HUES64 (cell line): ENCODE data around the gene LEMD2.

Experiments
- H3K27ac ChIP-seq: 2 replicates; pipeline ENCODE4 v1.7.0; 2013; ENCODE audit warnings: low read depth, low read length, inconsistent platforms
- H3K27me3 ChIP-seq: 2 replicates; pipeline ENCODE4 v1.6.1; 2013; ENCODE audit warnings: mild to moderate bottlenecking, low read length; ENCODE audit not compliant: insufficient read depth
- H3K36me3 ChIP-seq: 2 replicates; pipeline ENCODE4 v1.6.1; 2013; ENCODE audit warnings: mild to moderate bottlenecking, low read length; ENCODE audit not compliant: insufficient read depth
- H3K4me1 ChIP-seq: 2 replicates; pipeline ENCODE4 v1.6.1; 2013; ENCODE audit warnings: mild to moderate bottlenecking, low read length, moderate library complexity; ENCODE audit not compliant: insufficient read depth
- H3K4me3 ChIP-seq: 2 replicates; pipeline ENCODE4 v1.5.1; 2013; ENCODE audit warnings: mild to moderate bottlenecking, low read length, moderate library complexity
- H3K9ac ChIP-seq: 2 replicates; pipeline ENCODE4 v1.6.1; 2013; ENCODE audit warnings: mild to moderate bottlenecking, low read depth, low read length
- H3K9me3 ChIP-seq: 2 replicates; pipeline ENCODE4 v1.6.1; 2013; ENCODE audit warnings: low read depth, low read length; ENCODE audit not compliant: insufficient read depth
- WGBS: fragments of 150-250, 120-280 bp; methylation state at CpG from one replicate; pipeline ENCODE4 v1.1.7; 2013; ENCODE audit warnings: missing lambda C conversion rate; 5-methylcytosine and 5-hydroxymethylcytosine counted together

Gene LEMD2

DNA sequence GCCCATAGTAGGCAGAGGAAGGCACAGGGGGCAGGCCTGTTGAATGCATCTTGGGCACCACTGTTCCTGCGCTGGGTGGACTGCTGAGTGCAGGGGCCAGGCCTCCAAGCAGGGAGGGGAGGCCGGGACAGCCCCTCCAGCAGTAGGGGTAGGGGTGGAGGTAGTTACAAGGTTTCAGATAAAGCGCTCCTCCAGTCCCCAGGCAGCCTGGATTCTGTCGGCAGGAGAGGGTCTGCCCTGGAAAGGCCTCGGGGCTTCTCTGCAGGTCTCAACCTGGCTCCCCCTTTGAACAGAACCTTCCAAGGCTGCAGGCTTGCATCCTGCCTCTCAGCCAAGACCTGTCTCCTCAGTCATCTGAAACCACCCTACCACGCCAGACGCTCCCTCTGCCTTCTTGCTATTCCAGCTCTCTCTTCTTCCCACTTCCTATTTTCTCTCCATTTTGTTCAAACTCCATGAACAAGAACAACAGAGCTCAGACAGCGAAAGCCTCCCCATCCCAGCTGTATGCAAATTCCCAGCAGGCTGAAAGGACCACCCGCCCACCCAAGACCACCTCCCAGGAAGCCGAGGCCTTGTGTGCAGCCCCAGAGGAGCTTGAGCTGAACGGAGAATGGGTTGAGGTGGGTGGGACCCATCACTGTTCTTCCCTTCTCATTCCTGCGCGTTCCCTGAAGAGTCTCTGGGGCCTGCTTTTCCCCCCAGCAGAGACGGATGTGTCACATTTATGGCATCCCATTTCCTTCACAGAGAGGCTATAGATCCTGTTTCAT lies 13.4 kb upstream of the LEMD2 start:
- no peak overlapping the region for H3K4me3 ChIP-seq
- no peaks in the 10 kb centered on the region for H3K36me3 ChIP-seq
- 76% methylated on average over 13 of the region's 14 CpGs for WGBS
- H3K9me3 ChIP-seq: no peaks in the 10 kb centered on the region
- no peak overlapping the region for H3K9ac ChIP-seq
- no peaks in the 10 kb centered on the region for H3K27me3 ChIP-seq
- H3K4me1 ChIP-seq: peaks cover 16% of the 10 kb centered on the region; the same call in 1 of the 2 replicates
- no peak overlapping the region for H3K27ac ChIP-seq

DNA sequence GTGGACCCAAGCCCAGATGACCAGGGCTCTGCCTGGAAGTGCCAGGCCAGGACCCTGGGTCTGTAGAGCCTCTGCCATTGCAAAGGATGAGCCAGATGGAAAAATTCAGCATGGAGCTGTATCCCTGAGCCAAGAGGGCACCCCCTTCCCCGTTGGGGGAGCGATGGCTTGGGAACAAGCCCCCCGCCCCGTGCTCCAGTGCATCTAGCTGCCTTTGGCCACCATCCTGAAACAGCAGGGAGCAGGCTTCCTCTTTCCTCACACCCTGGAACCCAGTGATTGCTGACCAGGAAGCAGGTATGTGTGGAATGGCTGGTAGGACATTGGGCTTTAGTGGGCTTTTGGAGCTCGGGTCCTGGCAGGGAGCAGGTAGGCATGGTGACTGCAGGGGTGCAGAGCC lies 12.7 kb upstream of the LEMD2 start:
- Histone ChIP-seq H3K27ac (no peak overlapping the region), H3K4me1 (peaks cover 18% of the 10 kb centered on the region; the same call in 1 of the 2 replicates), H3K9ac (no peak overlapping the region), H3K9me3 (no peaks in the 10 kb centered on the region), H3K36me3 (no peaks in the 10 kb centered on the region), H3K4me3 (no peak overlapping the region), H3K27me3 (no peaks in the 10 kb centered on the region)
- WGBS: 96% methylated on average over 5 of the region's 5 CpGs

DNA sequence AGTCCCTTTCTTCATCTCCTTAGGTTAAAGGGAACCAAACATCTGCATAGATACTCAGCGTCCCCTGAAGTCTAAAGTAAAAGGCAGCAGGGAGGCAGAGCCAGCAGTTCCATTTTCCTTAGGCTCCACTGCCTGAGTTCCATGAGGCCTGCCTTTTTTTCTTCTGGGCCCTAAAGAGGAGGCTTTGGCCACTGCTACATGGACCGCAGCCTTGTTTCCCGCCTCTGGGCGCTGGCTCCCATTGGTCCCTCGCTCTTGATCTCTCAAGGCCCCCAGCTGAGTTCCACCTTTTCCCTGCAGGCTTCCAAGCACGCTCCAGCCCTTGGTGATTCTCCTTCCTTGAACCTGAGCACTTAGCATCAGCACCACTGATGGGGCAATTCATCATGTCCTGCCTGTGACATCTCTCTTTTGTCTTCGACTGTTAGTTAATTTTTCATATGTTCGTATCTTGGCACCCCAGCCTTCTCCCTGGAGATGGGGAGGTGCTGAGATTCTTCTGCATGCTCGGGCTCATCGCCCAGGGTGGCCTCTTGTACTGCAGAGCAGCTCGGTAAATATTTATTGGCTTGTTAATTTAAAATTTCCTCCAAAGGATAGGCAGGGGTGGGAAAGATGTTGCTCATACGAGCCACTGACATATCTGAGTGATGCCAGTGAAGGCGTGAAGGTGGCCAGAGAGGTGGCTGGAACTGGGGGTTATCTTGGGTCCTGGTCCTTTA lies 11.5 kb upstream of the LEMD2 start:
- H3K9me3 ChIP-seq: no peaks in the 10 kb centered on the region
- no peaks in the 10 kb centered on the region for H3K27me3 ChIP-seq
- 92% methylated on average over 13 of the region's 13 CpGs for WGBS
- no peaks in the 10 kb centered on the region for H3K36me3 ChIP-seq
- no peak overlapping the region for H3K9ac ChIP-seq
- no peak overlapping the region for H3K4me3 ChIP-seq
- peaks cover 20% of the 10 kb centered on the region for H3K4me1 ChIP-seq
- H3K27ac ChIP-seq: no peak overlapping the region

DNA sequence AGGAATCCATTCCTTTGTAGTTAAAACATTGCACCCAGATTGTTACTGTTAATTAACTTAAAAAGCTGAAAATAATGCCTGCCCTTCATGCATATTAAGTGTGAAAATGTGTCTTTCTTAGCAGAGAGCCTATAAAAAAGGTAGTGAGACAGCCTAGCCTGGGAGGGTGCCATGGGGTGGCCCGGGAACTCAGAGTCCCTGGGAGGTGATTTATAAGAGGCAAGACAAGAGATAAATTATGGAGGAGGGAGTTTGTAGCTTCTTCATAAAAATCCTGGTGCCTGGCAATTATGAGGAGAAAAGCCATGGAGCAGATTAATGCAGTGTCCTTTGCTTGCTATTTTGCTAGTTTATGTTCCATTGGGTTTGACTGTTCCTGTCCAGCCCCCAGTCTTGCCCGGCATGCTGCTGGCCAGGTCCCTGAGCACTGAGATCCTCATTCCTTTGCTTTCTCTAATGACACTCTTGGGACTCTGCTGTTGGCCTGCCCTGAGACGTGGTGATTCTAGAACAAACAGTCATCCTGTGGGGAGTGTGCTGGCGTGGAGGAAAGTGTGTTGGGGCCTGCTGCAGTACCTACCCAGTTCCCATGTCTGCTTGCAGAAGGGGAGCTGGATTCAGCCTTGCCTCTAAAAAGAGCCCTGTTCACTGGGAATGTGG lies 10.7 kb upstream of the LEMD2 start:
- WGBS: 89% methylated on average over 4 of the region's 4 CpGs
- Histone ChIP-seq H3K9ac (no peak overlapping the region), H3K4me3 (no peak overlapping the region), H3K36me3 (no peaks in the 10 kb centered on the region), H3K27ac (no peak overlapping the region), H3K4me1 (peaks cover 28% of the 10 kb centered on the region), H3K9me3 (no peaks in the 10 kb centered on the region), H3K27me3 (no peaks in the 10 kb centered on the region)

DNA sequence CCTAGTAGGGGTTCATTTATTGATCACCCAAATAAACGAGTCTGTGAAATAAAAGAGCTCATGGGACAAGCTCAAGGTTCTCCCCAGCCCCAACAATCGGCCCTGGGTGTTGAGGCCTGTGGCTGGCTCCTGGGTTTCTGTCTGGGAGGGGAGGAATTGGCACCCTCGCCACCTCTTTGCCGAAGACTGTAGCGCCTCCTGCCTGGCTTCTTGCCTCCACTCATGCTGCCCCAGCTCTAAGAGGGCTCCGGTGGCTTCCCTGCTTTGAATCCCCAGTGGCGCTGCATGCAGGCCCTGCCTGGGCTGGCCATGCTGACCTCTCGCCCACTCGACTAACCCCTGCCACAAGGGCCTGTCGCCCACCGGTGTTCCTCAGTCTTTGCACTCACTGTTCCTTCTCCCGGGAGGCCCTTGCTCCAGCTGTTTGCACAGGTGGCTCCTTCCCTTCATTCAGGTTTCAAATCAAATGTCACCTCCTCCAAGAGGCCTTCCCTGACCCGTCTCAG lies 9.5 kb upstream of the LEMD2 start:
- Histone ChIP-seq H3K9me3 (no peaks in the 10 kb centered on the region), H3K27me3 (no peaks in the 10 kb centered on the region), H3K4me1 (peaks cover 32% of the 10 kb centered on the region), H3K27ac (no peak overlapping the region), H3K9ac (no peak overlapping the region), H3K4me3 (no peak overlapping the region), H3K36me3 (no peaks in the 10 kb centered on the region)
- WGBS: 90% methylated on average over 13 of the region's 13 CpGs

DNA sequence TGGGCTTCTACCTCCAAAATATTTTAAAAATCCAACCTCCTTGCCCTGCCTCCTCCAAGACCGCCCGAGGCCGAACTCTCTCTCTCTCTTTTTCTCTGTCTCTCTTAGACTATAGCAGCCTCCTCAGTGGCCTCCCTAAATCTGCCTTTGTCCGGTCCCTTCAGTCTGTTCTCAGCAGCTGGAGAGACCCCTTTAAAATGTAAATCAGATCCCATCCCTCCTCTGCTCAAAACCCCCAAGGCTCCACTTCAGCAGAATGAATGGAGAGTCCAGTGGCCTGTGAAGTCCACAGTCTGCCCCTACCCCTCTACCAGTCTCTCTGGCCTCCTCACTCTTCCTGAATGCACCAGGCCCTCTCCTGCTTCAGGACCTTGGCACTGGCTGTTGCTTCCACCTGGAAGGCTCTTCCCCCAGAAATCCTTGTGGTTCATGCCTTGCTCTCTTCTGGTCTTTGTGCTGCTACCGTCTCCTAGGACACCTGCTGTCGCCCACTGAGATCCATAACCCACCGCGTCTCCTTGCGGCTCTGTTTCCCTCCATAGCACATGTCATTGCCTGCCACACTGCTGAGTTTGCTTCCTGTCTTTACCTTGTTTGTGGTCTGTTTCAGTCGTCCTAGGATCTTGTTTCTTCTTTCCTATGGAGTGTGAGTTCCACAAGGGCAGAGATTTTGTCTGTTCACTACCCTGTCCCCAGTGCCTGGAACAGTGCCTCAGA lies 8.9 kb upstream of the LEMD2 start:
- Histone ChIP-seq H3K4me3 (no peak overlapping the region), H3K9ac (no peak overlapping the region), H3K4me1 (peaks cover 34% of the 10 kb centered on the region), H3K27ac (no peak overlapping the region), H3K9me3 (no peaks in the 10 kb centered on the region), H3K36me3 (no peaks in the 10 kb centered on the region), H3K27me3 (no peaks in the 10 kb centered on the region)
- 59% methylated on average over 10 of the region's 10 CpGs for WGBS

DNA sequence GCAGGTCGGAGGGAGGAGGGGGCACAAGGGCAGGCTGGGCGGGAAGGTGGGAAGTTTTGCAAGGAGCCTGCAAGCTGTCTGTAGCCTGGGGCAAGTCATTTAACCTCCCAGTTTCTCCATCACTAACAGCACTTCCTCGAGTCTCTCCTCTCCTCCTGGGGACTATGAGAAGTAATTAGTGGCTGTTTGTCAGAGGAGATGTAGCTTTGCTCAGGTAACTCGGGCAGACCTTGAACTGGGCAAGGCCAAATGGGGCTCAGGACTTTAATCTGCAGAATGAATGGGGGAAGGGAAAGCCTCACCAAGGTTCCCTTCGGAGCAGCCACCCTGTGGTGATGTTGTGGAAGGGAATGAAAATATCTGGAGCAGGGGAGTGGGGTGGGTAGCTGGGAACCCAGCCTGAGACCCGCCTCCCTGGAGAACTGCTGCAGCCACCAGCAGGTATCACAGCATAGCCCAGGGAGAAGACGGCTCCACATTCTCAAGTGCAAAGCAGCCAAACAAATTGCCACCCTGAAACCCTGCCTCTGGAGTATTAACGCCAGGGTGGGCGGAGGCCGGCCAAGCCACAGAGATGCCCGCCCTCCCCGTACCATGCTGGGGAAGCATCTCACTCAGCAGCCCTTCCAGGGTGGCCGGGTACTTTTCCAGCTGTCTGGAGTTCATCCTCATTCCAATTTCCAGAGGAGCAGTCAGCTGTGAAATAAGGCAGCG lies 6.1 kb upstream of the LEMD2 start:
- H3K9me3 ChIP-seq: no peaks in the 10 kb centered on the region
- no peaks in the 10 kb centered on the region for H3K27me3 ChIP-seq
- H3K4me3 ChIP-seq: no peak overlapping the region
- no peak overlapping the region for H3K9ac ChIP-seq
- H3K36me3 ChIP-seq: no peaks in the 10 kb centered on the region
- peaks cover 48% of the 10 kb centered on the region for H3K4me1 ChIP-seq
- WGBS: 50% methylated on average over 13 of the region's 14 CpGs
- peak overlapping the region; percentile 41; the same call in 1 of the 2 replicates for H3K27ac ChIP-seq

DNA sequence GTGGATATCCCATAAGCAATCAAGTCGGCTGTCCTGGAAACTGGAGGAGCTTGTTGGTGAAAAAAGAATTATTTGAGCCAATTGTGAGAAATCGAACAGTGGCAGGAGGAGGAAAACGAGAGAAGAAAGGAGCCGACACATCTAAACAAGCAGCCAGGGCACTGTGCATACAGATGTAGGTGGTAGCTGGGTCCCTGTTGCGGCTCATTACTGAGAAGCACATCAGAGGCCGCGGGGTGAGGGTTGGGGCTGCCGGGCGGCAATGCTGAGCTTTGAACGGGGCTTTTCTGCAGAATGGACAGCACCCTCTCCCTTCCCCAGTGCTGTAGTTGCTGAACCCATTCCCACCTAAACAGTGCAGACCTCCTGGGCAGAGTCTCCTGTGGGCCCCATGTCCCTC lies 4.1 kb upstream of the LEMD2 start:
- WGBS: 83% methylated on average over 10 of the region's 10 CpGs
- H3K9ac ChIP-seq: no peak overlapping the region
- H3K27ac ChIP-seq: no peak overlapping the region
- no peaks in the 10 kb centered on the region for H3K9me3 ChIP-seq
- H3K4me3 ChIP-seq: no peak overlapping the region
- peaks cover 54% of the 10 kb centered on the region for H3K4me1 ChIP-seq
- no peaks in the 10 kb centered on the region for H3K36me3 ChIP-seq
- no peaks in the 10 kb centered on the region for H3K27me3 ChIP-seq

DNA sequence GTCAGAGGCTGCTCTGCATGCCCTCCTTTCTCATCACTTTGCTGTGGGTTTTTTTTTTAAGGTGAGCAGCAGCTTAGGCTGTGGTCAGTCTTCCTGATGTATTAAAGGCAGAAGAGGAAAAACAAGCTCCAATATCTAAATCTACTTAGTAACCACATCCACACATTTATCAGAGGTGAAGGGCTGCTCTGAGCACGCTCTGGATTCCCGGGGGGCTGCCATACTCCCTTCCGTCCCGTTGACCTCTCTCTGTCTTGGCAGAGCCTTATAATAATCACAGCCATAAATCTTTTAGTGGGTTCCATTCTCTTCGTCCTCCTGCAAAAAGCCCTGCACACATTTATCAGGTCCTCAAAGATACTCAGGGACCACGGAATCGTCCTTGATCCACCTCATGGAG lies 2.7 kb upstream of the LEMD2 start:
- Histone ChIP-seq H3K27me3 (no peaks in the 10 kb centered on the region), H3K27ac (peak overlapping the region; percentile 25; the same call in 1 of the 2 replicates), H3K9ac (no peak overlapping the region), H3K4me3 (no peak overlapping the region), H3K4me1 (peaks cover 58% of the 10 kb centered on the region), H3K9me3 (no peaks in the 10 kb centered on the region), H3K36me3 (0 out of 2 replicates have a peak, but pooled peaks cover 3% of the 10 kb centered on the region)
- 92% methylated on average over 7 of the region's 7 CpGs for WGBS

DNA sequence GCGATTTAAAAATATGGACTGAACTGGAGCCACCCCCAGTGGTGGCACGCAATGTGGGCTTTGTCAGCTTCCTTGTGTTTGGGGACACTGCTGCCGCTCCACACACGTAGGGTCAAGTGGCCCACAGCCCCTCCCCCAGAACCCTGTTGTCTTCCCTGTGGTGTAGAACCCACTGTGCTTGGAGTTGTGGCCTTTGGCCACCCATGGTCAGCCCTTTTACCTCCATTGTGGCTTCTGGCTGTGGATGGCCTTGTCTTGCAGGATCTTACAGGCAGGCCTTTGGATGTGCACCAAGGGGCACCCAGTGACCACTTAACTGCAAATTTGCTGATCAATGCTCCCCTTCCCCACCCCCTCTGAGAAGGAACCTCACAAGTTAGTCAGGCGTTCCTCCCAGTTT lies 2.0 kb upstream of the LEMD2 start:
- Histone ChIP-seq H3K9me3 (no peaks in the 10 kb centered on the region), H3K9ac (no peak overlapping the region), H3K4me3 (no peak overlapping the region), H3K36me3 (0 out of 2 replicates have a peak, but pooled peaks cover 5% of the 10 kb centered on the region), H3K4me1 (peaks cover 65% of the 10 kb centered on the region), H3K27ac (peak overlapping the region; percentile 25; the same call in 1 of the 2 replicates), H3K27me3 (no peaks in the 10 kb centered on the region)
- 77% methylated on average over 5 of the region's 5 CpGs for WGBS
